ENCODE results near the gene SIRT3. TPM values are rescaled to one million over a fixed set of nuclear protein-coding genes. Genes with fewer than 3 reads are reported as not detected.

The SIRT3 gene
- polyA plus RNA-seq, 3 donors, result 4.3 to 23.7 (median 4.3) TPM

DNA sequence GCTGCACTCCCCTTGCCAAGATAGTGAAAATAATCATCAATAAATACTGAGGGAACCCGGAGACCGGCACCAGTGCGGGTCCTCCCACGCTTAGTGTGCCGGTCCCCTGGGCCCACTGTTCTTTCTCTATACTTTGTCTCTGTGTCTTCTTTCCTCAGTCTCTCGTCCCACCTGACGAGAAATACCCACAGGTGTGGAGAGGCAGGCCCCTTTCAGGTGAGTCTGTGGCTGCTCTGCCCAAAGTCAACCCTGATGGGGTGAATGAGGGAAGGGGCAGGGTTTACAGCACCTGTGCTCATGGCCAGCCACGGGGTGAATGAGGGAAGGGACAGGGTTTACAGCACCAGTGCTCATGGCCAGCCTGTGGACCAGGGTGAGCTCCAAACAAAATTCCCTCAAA lies 33.7 kb downstream of the SIRT3 start:
- WGBS (ENCODE audit: insufficient coverage), result 94% methylated on average over 7 of the region's 8 CpGs
- intact Hi-C loops (cut with micrococcal nuclease), result loop anchor here (5.0 to 10.0 kb wide), 2 partner anchors 35 to 302 kb away; partner anchors contain the start of genes PSMD13 (in 1 of the 2), RNH1 (in 1 of the 2) and SIRT3 (in 1 of the 2)
- Histone ChIP-seq H4K20me1 (ENCODE audit: insufficient read depth, low read length) (peaks cover 43% of the 10 kb centered on the region), H3K36me3 (replicated peaks in 1 of 2; ENCODE audit: control insufficient read depth in 1 of 2, insufficient read depth in 2 of 2, low read length in 2 of 2) (peaks cover 13 to 31% of the 10 kb centered on the region in 2 donors), H3K79me2 (ENCODE audit: insufficient read depth, low read length) (peaks cover 32% of the 10 kb centered on the region), H3K9ac (ENCODE audit: insufficient read depth, low read length, poor library complexity, severe bottlenecking) (no peak overlapping the region), H2AFZ (ENCODE audit: insufficient read depth, low read depth, low read length, poor library complexity, severe bottlenecking) (no peak overlapping the region), H3K4me2 (replicated peaks; ENCODE audit: extremely low read depth, low read length, poor library complexity, severe bottlenecking) (peak overlapping the region; percentile 39), H3K27me3 (ENCODE audit: control insufficient read depth in 2 of 2, insufficient read depth in 2 of 2, low read length in 2 of 2) (no peaks in the 10 kb centered on the region), H3K9me3 (replicated peaks in 1 of 2; ENCODE audit: control insufficient read depth in 1 of 2, insufficient read depth in 1 of 2, low read length in 2 of 2) (no peaks in the 10 kb centered on the region), H3K4me1 (ENCODE audit: control insufficient read depth in 1 of 2, insufficient read depth in 2 of 2, low read length in 2 of 2) (peaks cover 33 to 46% of the 10 kb centered on the region in 2 donors), H3K4me3 (replicated peaks in 1 of 3; ENCODE audit: low read depth in 2 of 3, low read length in 3 of 3) (peak overlapping the region in 1 of 3 experiments; percentile 22), H3K27ac (ENCODE audit: low read depth in 1 of 2, low read length in 2 of 2) (peak overlapping the region in 1 of 2 donors; percentile 50)
- Mint-ChIP-seq H3K9me3 (peaks cover 0 to 2% (median 0%) of the 10 kb centered on the region in 7 donors), H3K27me3 (ENCODE audit: low read depth in 3 of 3) (peaks cover 4 to 9% (median 5%) of the 10 kb centered on the region in 3 donors), H3K27ac (peak overlapping the region in 4 of 7 donors; percentile 14 to 48 (median 36)), H3K4me1 (peaks cover 41% of the 10 kb centered on the region), H3K4me3 (peak overlapping the region in 1 of 2 donors; percentile 13), H3K36me3 (peaks cover 35 to 43% of the 10 kb centered on the region in 2 donors)
- no peak for TF ChIP-seq CTCF (IDR thresholded peaks at IDR 0.05)
- no peak for DNase-seq

DNA sequence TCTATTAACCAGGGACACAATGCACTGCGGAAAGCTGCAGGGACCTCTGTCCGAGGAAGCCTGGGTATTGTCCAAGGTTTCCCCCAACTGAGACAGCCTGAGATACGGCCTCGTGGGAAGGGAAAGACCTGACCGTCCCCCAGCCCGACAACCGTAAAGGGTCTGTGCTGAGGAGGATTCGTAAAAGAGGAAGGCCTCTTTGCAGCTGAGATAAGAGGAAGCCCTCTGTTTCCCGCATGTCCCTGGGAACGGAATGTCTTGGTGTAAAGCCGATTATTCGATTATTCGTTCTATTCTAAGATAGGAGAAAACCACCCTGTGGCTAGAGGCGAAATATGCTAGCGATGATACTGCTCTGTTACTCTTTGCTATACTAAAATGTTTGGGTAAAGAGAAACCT lies 34.2 kb downstream of the SIRT3 start:
- Histone ChIP-seq H3K4me1 (ENCODE audit: control insufficient read depth in 1 of 2, insufficient read depth in 2 of 2, low read length in 2 of 2) (peaks cover 33 to 46% of the 10 kb centered on the region in 2 donors), H3K9me3 (replicated peaks in 1 of 2; ENCODE audit: control insufficient read depth in 1 of 2, insufficient read depth in 1 of 2, low read length in 2 of 2) (no peaks in the 10 kb centered on the region), H3K27me3 (ENCODE audit: control insufficient read depth in 2 of 2, insufficient read depth in 2 of 2, low read length in 2 of 2) (no peaks in the 10 kb centered on the region), H2AFZ (ENCODE audit: insufficient read depth, low read depth, low read length, poor library complexity, severe bottlenecking) (no peak overlapping the region), H3K4me3 (replicated peaks in 1 of 3; ENCODE audit: low read depth in 2 of 3, low read length in 3 of 3) (peak overlapping the region in 1 of 3 experiments; percentile 22), H3K79me2 (ENCODE audit: insufficient read depth, low read length) (peaks cover 30% of the 10 kb centered on the region), H3K4me2 (replicated peaks; ENCODE audit: extremely low read depth, low read length, poor library complexity, severe bottlenecking) (peak overlapping the region; percentile 39), H3K36me3 (replicated peaks in 1 of 2; ENCODE audit: control insufficient read depth in 1 of 2, insufficient read depth in 2 of 2, low read length in 2 of 2) (peaks cover 13 to 31% of the 10 kb centered on the region in 2 donors), H3K9ac (ENCODE audit: insufficient read depth, low read length, poor library complexity, severe bottlenecking) (no peak overlapping the region), H4K20me1 (ENCODE audit: insufficient read depth, low read length) (peaks cover 43% of the 10 kb centered on the region), H3K27ac (ENCODE audit: low read depth in 1 of 2, low read length in 2 of 2) (peak overlapping the region in 1 of 2 donors; percentile 50)
- 17% methylated on average over 5 of the region's 15 CpGs for whole genome bisulfite sequencing (ENCODE audit: insufficient coverage)
- Mint-ChIP-seq H3K27ac (peak overlapping the region; percentile 36 to 73 (median 57)), H3K27me3 (ENCODE audit: low read depth in 3 of 3) (peaks cover 4 to 9% (median 5%) of the 10 kb centered on the region in 3 donors), H3K36me3 (peaks cover 35 to 43% of the 10 kb centered on the region in 2 donors), H3K9me3 (peaks cover 0 to 2% (median 0%) of the 10 kb centered on the region in 7 donors), H3K4me1 (peaks cover 41% of the 10 kb centered on the region), H3K4me3 (peak overlapping the region in 1 of 2 donors; percentile 30)
- no peak for TF ChIP-seq CTCF (IDR thresholded peaks at IDR 0.05)
- intact Hi-C loops (cut with micrococcal nuclease), result loop anchor here (5.0 to 10.0 kb wide), 2 partner anchors 35 to 303 kb away; partner anchors contain the start of genes PSMD13 (in 1 of the 2), RNH1 (in 1 of the 2) and SIRT3 (in 1 of the 2)
- DNase-seq, result peak in 2 of 3 donors; percentile 15 to 24
